DOHH2 (cell line): ENCODE measurements around the gene CTPS1.

ENCODE experiments used
- H3F3A ChIP-seq: fragments of 200-600 bp; sonication (generic), shearing (Covaris generic); 2 replicates; pipeline ENCODE4 v1.6.0; 2016; ENCODE audit warnings: antibody characterized with exemption, mild to moderate bottlenecking; ENCODE audit not compliant: control insufficient read depth, insufficient read depth
- H3K27ac ChIP-seq: fragments of 200-600 bp; sonication (generic); 2 replicates; pipeline ENCODE4 v1.5.1; 2014; ENCODE audit warnings: low read depth, mild to moderate bottlenecking, low read length, moderate library complexity
- H3K27me3 ChIP-seq: fragments of 200-600 bp; sonication (generic); 2 replicates; pipeline ENCODE4 v1.6.1; 2014; ENCODE audit warnings: mild to moderate bottlenecking, low read length, mixed read lengths; ENCODE audit not compliant: control insufficient read depth
- H3K36me3 ChIP-seq: fragments of 200-600 bp; sonication (generic); 2 replicates; pipeline ENCODE4 v1.6.1; 2014; ENCODE audit warnings: mild to moderate bottlenecking, low read length, moderate library complexity, mixed read lengths; ENCODE audit not compliant: control insufficient read depth
- H3K4me1 ChIP-seq: fragments of 200-600 bp; sonication (generic); 2 replicates; pipeline ENCODE4 v1.6.1; 2014; ENCODE audit warnings: mild to moderate bottlenecking, low read length, mixed read lengths; ENCODE audit not compliant: control insufficient read depth
- H3K4me2 ChIP-seq: fragments of 200-600 bp; sonication (generic); 2 replicates; pipeline ENCODE4 v1.6.0; 2014; ENCODE audit warnings: mild to moderate bottlenecking, low read length, moderate library complexity
- H3K4me3 ChIP-seq: fragments of 200-600 bp; sonication (generic); 2 replicates; pipeline ENCODE4 v1.5.1; 2014; ENCODE audit warnings: mild to moderate bottlenecking, low read length, mixed read lengths
- H3K79me2 ChIP-seq: fragments of 200-600 bp; sonication (generic); 2 replicates; pipeline ENCODE4 v1.6.1; 2014; ENCODE audit warnings: mild to moderate bottlenecking, low read length, mixed read lengths; ENCODE audit not compliant: control insufficient read depth
- H3K9me2 ChIP-seq: fragments of 200-600 bp; sonication (generic); replicated peaks from 2 replicates; pipeline ENCODE4 v1.6.1; 2014; ENCODE audit warnings: mild to moderate bottlenecking, low read length, mixed read lengths; ENCODE audit not compliant: control insufficient read depth
- H3K9me3 ChIP-seq: fragments of 200-600 bp; sonication (generic); 2 replicates; pipeline ENCODE4 v1.6.1; 2014; ENCODE audit warnings: antibody characterized with exemption, low read length, mixed read lengths; ENCODE audit not compliant: control insufficient read depth, insufficient read depth
- H4K20me1 ChIP-seq: fragments of 200-600 bp; sonication (generic); 2 replicates; pipeline ENCODE4 v1.6.0; 2014; ENCODE audit warnings: low read depth, mild to moderate bottlenecking, antibody characterized with exemption, low read length, moderate library complexity; ENCODE audit not compliant: control insufficient read depth, insufficient read depth
- CTCF ChIP-seq: fragments of 200-600 bp; sonication (generic); IDR thresholded peaks from one replicate; pipeline ENCODE4 v1.5.1; 2014; ENCODE audit warnings: antibody characterized with exemption, mild to moderate bottlenecking, low read depth, low read length; ENCODE audit not compliant: poor library complexity, severe bottlenecking
- EZH2phosphoT487 ChIP-seq: fragments of 200-600 bp; sonication (generic); IDR thresholded peaks from 2 replicates; pipeline ENCODE4 v1.6.1; 2017; ENCODE audit warnings: borderline replicate concordance, mild to moderate bottlenecking, antibody characterized with exemption, low read length, moderate library complexity, mixed read lengths

CTPS1 gene

GRCh38 chr1:40952744-40953315 lies 26.7 kb upstream of the CTPS1 start:
- peaks cover 16% of the 10 kb centered on the region for H3K27me3 ChIP-seq
- H3K4me3 ChIP-seq, result no peak overlapping the region
- H3K27ac ChIP-seq, result no peak overlapping the region
- no peak overlapping the region for H3K4me2 ChIP-seq
- H3K4me1 ChIP-seq, result 0 out of 2 replicates have a peak, but pooled peaks cover 3% of the 10 kb centered on the region
- H3K9me3 ChIP-seq, result no peaks in the 10 kb centered on the region
- no peaks in the 10 kb centered on the region for H4K20me1 ChIP-seq
- no peaks in the 10 kb centered on the region for H3K9me2 ChIP-seq
- peak; percentile 18 for TF ChIP-seq CTCF
- TF ChIP-seq EZH2phosphoT487, result no peak
- H3K79me2 ChIP-seq, result no peaks in the 10 kb centered on the region
- H3K36me3 ChIP-seq, result no peaks in the 10 kb centered on the region
- no peaks in the 10 kb centered on the region for H3F3A ChIP-seq

GRCh38 chr1:40954626-40955025 lies 24.9 kb upstream of the CTPS1 start:
- Histone ChIP-seq H3K9me3 (no peaks in the 10 kb centered on the region), H3K9me2 (no peaks in the 10 kb centered on the region), H3F3A (no peaks in the 10 kb centered on the region), H3K27ac (no peak overlapping the region), H3K4me1 (0 out of 2 replicates have a peak, but pooled peaks cover 3% of the 10 kb centered on the region), H4K20me1 (no peaks in the 10 kb centered on the region), H3K4me2 (no peak overlapping the region), H3K36me3 (no peaks in the 10 kb centered on the region), H3K4me3 (no peak overlapping the region), H3K27me3 (peaks cover 9% of the 10 kb centered on the region), H3K79me2 (no peaks in the 10 kb centered on the region)
- no peak for TF ChIP-seq EZH2phosphoT487
- no peak for TF ChIP-seq CTCF

GRCh38 chr1:40955266-40955665 lies 24.2 kb upstream of the CTPS1 start:
- H3K9me3 ChIP-seq, result no peaks in the 10 kb centered on the region
- H3F3A ChIP-seq, result no peaks in the 10 kb centered on the region
- TF ChIP-seq EZH2phosphoT487, result no peak
- H3K9me2 ChIP-seq, result no peaks in the 10 kb centered on the region
- H3K4me1 ChIP-seq, result 0 out of 2 replicates have a peak, but pooled peaks cover 3% of the 10 kb centered on the region
- no peaks in the 10 kb centered on the region for H4K20me1 ChIP-seq
- H3K4me2 ChIP-seq, result no peak overlapping the region
- H3K36me3 ChIP-seq, result no peaks in the 10 kb centered on the region
- H3K4me3 ChIP-seq, result no peak overlapping the region
- H3K27me3 ChIP-seq, result peaks cover 9% of the 10 kb centered on the region
- H3K79me2 ChIP-seq, result no peaks in the 10 kb centered on the region
- no peak overlapping the region for H3K27ac ChIP-seq

- no peak overlapping the region for H3K4me3 ChIP-seq
- no peak overlapping the region for H3K4me2 ChIP-seq
- TF ChIP-seq CTCF (no peak), EZH2phosphoT487 (no peak)
Measured at GRCh38 chr1:40956407-40956806, 23.1 kb upstream of the CTPS1 start.

More at GRCh38 chr1:40956407-40956806, 23.1 kb upstream of the CTPS1 start:
- Histone ChIP-seq H3K79me2 (no peaks in the 10 kb centered on the region), H3K9me2 (no peaks in the 10 kb centered on the region), H3K4me1 (0 out of 2 replicates have a peak, but pooled peaks cover 3% of the 10 kb centered on the region), H3K9me3 (no peaks in the 10 kb centered on the region), H3K36me3 (no peaks in the 10 kb centered on the region), H3K27me3 (peaks cover 9% of the 10 kb centered on the region), H3F3A (no peaks in the 10 kb centered on the region), H4K20me1 (no peaks in the 10 kb centered on the region), H3K27ac (no peak overlapping the region)
